Bronchial epithelial cell (primary cell): ENCODE results near the gene KDSR. TPM values are rescaled to one million over a fixed set of nuclear protein-coding genes. Genes with fewer than 3 reads are reported as not detected.
A peak's percentile ranks its signal among the peaks of the same experiment; 100 is the strongest.

Source experiments
- DNase-seq: peaks from one replicate; pipeline ENCODE4 v3.0.0-alpha.2; 2010; ENCODE audit warnings: low read depth
- FAIRE-seq: peaks from 2 replicates; lab custom pipeline; 2011; peaks lifted over from hg19 to GRCh38; lab: Jason Lieb, UNC
- H3K27me3 ChIP-seq: 2 replicates; pipeline ENCODE4 v1.5.1; 2011; ENCODE audit warnings: low read length; ENCODE audit not compliant: control insufficient read depth, insufficient read depth
- H3K36me3 ChIP-seq: 2 replicates; pipeline ENCODE4 v1.5.1; 2011; ENCODE audit warnings: low read length; ENCODE audit not compliant: control insufficient read depth, insufficient read depth
- H3K4me3 ChIP-seq: 2 replicates; pipeline ENCODE4 v1.5.1; 2011; ENCODE audit warnings: mild to moderate bottlenecking, low read depth, low read length, control low read depth
- total RNA-seq: library from RNA; depleted of rRNA; stranded (reverse); fragments of >200 nt; gene quantifications from 2 replicates; pipeline ENCODE4 v1.2.1, GENCODE V29; 2014
- TF ChIP-seq, protein P1 (sequence below): IDR thresholded peaks from 2 replicates; pipeline ENCODE4 v1.5.1; 2011; ENCODE audit warnings: mild to moderate bottlenecking, moderate library complexity, low read length, control low read depth, inconsistent platforms; ENCODE audit not compliant: insufficient read depth, severe bottlenecking

KDSR gene
- total RNA-seq, 1 donor from 2014 or later, result 40.5 TPM

DNA sequence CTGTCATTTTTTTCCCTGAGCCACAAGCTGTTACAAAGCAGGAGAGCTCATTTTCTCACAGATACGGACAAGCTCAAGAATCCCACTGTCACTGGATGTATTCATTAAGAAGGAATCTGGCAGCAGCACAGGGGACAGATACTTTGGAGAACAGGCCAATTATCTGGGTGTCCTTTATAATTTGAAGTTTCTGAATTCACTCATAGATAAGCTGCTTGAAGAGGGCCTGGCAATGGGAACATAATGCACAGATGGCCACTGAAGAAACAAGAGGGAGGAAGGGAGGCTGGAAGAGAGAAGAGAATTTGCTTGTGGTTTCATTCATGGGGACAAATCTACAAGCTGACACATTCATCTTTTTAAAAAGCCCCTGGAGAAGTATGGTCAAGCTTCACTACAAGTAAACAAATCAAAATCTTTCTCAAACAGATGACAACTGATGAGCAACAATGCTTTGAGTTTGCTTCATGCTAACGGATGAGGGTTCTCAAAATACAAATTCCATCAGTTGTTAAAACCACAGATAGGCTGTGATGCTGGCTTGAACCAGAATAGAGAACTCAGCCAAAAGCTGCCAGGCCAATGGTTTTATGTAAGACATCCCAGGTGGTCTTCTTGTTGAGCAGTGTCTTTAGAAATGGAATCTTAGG, 59.3 kb downstream of the KDSR start:
- TF ChIP-seq, protein P1, sequence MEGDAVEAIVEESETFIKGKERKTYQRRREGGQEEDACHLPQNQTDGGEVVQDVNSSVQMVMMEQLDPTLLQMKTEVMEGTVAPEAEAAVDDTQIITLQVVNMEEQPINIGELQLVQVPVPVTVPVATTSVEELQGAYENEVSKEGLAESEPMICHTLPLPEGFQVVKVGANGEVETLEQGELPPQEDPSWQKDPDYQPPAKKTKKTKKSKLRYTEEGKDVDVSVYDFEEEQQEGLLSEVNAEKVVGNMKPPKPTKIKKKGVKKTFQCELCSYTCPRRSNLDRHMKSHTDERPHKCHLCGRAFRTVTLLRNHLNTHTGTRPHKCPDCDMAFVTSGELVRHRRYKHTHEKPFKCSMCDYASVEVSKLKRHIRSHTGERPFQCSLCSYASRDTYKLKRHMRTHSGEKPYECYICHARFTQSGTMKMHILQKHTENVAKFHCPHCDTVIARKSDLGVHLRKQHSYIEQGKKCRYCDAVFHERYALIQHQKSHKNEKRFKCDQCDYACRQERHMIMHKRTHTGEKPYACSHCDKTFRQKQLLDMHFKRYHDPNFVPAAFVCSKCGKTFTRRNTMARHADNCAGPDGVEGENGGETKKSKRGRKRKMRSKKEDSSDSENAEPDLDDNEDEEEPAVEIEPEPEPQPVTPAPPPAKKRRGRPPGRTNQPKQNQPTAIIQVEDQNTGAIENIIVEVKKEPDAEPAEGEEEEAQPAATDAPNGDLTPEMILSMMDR, result no peak
- no peaks in the 10 kb centered on the region for H3K27me3 ChIP-seq
- no peak for DNase-seq
- H3K4me3 ChIP-seq, result no peak overlapping the region
- no peaks in the 10 kb centered on the region for H3K36me3 ChIP-seq
- FAIRE-seq, result no peak

DNA sequence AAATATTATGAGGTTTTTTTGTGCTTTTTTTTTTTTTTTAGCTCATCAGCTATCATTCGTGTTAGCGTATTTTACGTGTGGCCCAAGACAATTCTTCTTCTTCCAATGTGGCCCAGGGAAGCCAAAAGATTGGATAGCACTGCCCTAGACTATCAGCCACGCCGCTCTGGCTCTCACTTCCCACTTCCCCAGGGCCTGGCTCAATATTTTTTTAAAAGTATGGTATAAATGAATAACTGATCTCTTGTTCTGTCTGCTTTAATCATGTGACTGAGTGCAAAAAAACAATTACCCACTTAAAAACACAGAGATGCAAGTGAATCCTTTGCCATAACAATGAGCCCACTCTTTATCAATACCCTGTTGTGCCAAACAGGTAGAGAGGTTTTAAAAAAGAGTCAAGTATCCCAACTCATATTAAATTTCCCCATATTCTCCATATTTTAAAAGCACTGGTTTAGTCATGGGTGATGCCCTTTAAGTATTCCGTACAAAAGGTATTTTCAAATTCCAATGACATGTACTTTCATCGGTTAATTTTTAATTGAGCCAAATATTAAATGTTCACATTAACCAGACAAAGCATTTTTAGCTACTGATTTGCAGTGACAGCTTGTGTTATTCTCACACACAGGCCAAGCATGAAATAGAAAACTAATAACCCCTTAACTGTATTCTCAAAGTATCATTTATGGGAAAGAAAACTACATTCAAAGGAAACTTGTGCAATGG, 60.0 kb downstream of the KDSR start:
- TF ChIP-seq, protein P1, result no peak
- Histone ChIP-seq H3K27me3 (no peaks in the 10 kb centered on the region), H3K36me3 (no peaks in the 10 kb centered on the region), H3K4me3 (no peak overlapping the region)
- DNase-seq, result no peak
- no peak for FAIRE-seq

DNA sequence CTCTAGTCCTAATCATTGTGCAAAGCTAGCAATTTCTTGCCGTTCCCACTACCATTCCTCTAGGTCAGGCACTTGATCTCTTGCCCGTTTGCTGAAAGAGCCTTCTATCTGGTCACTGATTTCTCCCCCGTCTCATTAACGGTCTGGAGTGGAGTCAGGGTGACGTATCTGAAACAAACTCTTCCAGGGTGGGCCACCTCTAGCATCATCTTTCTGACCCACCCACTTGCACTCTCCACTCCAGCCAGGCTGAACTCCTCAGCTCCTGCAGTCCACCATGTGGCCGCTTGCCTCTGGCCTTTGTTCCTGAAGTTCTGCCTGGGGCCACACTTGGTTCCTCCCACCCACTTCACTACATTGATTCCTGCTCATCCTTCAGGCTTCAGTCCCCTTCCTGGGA, 60.8 kb downstream of the KDSR start:
- no peak for FAIRE-seq
- H3K4me3 ChIP-seq, result no peak overlapping the region
- no peaks in the 10 kb centered on the region for H3K27me3 ChIP-seq
- TF ChIP-seq, protein P1, result no peak
- DNase-seq, result no peak
- no peaks in the 10 kb centered on the region for H3K36me3 ChIP-seq

DNA sequence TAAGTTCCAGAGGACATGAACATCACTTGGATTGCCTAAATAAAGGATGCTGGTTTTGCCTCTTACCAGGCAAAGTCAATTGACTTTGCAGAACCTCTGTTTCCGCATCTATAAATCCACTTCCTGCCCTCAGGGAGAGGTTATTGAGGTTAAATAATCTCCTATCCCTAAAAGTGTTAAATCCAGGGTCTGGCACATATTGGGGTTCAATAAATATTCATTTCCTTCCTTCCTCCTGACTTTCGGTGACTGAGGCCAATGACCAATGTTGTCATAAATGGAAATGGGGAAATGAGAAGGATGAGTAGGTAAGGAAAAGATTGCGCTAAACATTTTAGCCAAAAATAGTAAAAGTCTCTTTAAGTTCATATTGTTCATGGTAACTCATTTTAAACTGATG, 63.5 kb downstream of the KDSR start:
- Histone ChIP-seq H3K27me3 (no peaks in the 10 kb centered on the region), H3K36me3 (no peaks in the 10 kb centered on the region), H3K4me3 (no peak overlapping the region)
- TF ChIP-seq, protein P1, result no peak
- FAIRE-seq (no peak), DNase-seq (no peak)

DNA sequence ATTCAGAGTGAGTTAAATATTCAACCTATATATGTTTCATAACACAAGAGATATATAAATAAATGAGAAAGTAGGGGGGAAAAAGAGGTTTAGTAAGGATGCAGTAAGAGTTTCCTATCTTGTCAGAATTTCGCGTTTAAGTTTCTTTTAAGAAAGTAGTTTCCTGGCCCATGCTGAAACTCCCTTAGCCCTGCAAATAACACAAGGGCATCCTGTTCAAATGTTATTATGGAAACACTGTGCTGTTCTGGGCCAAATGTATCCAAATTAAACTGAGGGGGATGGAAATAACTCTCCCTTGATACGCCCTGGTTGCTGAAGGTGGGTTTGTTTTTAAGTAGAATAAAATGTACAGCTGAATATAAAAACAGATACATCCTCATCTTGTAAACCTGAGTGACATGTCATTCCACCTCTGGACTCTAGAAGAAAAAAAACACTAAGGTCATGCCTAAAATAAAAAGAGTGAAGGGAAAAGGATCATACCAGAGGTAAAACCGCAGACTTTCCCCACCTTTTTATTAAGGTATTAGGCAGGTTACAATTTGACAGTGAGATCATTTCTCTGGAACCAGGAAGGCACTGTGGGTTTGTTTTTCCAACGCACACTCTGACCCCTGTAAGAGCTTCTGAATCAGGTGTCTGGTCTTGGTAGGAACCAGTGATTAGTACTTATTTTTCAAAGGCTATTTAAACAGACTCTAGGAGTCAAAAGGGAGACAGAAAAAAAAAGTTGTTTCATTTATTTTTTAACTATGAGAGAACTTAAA, 64.2 kb downstream of the KDSR start:
- FAIRE-seq (no peak), DNase-seq (peak; percentile 5)
- no peaks in the 10 kb centered on the region for H3K27me3 ChIP-seq
- H3K4me3 ChIP-seq, result no peak overlapping the region
- TF ChIP-seq, protein P1, result no peak
- no peaks in the 10 kb centered on the region for H3K36me3 ChIP-seq
